ENCODE results near the gene ANKRD44. TPM values are rescaled to one million over a fixed set of nuclear protein-coding genes. Genes with fewer than 3 reads are reported as not detected.
A peak's percentile ranks its signal among the peaks of the same experiment; 100 is the strongest.

ANKRD44 gene
- total RNA-seq, 2 experiments from 2014 or later: 188 to 224 TPM

GRCh38 chr2:197128897-197129296 lies 181.7 kb downstream of the ANKRD44 start:
- no peak overlapping the region for H3K4me3 Mint-ChIP-seq
- peak overlapping the region; percentile 41 for H3K27ac Mint-ChIP-seq
- ATAC-seq (no peak), DNase-seq (no peak)
- POLR2A ChIA-PET: interaction anchor here (0.7 kb wide), 1 partner anchor 36 kb away, joined by 3 read pairs; no protein-coding TSS in a partner anchor
- peaks cover 8% of the 10 kb centered on the region for H3K9me3 Mint-ChIP-seq (ENCODE audit: insufficient read depth)
- H3K36me3 Mint-ChIP-seq (ENCODE audit: low read depth): peaks cover 65% of the 10 kb centered on the region
- CTCF ChIA-PET: interaction anchor here (0.9 to 4.8 kb wide), 3 partner anchors 9 to 62 kb away, joined by 3 to 37 read pairs (median 12); no protein-coding TSS in a partner anchor
- peaks cover 64% of the 10 kb centered on the region for H3K4me1 Mint-ChIP-seq (ENCODE audit: low read depth)
- no peaks in the 10 kb centered on the region for H3K27me3 Mint-ChIP-seq (ENCODE audit: low read depth)

- peaks cover 8% of the 10 kb centered on the region for H3K9me3 Mint-ChIP-seq (ENCODE audit: insufficient read depth)
- H3K36me3 Mint-ChIP-seq (ENCODE audit: low read depth): peaks cover 62% of the 10 kb centered on the region
- ATAC-seq: no peak
Observed at GRCh38 chr2:197128126-197128525, 182.5 kb downstream of the ANKRD44 start.

DNA sequence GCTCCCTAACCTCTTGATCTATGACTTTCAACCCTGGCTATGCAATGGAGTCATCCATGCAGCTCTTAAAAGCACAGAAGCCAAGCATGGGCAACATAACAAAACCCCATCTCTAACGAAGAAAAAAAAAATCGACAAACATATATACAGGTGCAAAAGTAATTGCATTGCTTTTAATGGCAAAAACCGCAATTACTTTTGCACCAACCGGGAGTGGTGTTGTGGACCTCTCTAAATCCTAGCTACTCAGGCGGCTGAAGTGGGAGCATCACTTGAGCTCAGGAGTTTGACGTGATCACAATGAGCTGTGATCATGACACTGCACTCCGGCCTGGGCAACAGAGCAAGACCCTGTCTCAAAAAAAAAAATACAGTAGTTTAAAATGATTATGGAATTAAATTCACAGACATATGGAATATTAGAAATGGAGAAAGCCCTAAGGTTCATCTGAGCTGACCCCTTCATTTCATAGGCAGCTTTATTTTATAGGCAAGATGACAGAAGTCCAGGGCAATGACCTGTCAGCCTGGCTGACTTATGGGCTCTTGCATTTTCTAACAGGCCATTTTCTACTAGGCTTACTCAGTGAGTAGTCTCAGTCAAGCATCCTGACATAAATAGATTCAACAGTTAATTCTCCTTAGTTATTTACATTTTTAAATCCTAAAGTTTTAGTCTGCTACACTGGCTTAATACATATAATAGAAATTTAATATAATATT lies 183.8 kb downstream of the ANKRD44 start:
- peaks cover 8% of the 10 kb centered on the region for H3K9me3 Mint-ChIP-seq (ENCODE audit: insufficient read depth)
- H3K4me3 Mint-ChIP-seq: no peak overlapping the region
- POLR2A ChIA-PET: interaction anchor here (0.6 to 1.4 kb wide), 6 partner anchors 11 to 372 kb away, joined by 3 to 5 read pairs (median 4); no protein-coding TSS in a partner anchor
- H3K27ac Mint-ChIP-seq: no peak overlapping the region
- no peak for DNase-seq
- no peaks in the 10 kb centered on the region for H3K27me3 Mint-ChIP-seq (ENCODE audit: low read depth)
- H3K36me3 Mint-ChIP-seq (ENCODE audit: low read depth): peaks cover 62% of the 10 kb centered on the region
- ATAC-seq: no peak
- H3K4me1 Mint-ChIP-seq (ENCODE audit: low read depth): peaks cover 61% of the 10 kb centered on the region
- CTCF ChIA-PET: interaction anchor here (0.9 to 4.8 kb wide), 5 partner anchors 11 to 42 kb away, joined by 3 to 37 read pairs (median 4); no protein-coding TSS in a partner anchor

More at GRCh38 chr2:197128126-197128525, 182.5 kb downstream of the ANKRD44 start:
- DNase-seq: no peak
- Mint-ChIP-seq H3K27ac (peak overlapping the region; percentile 61), H3K27me3 (ENCODE audit: low read depth) (no peaks in the 10 kb centered on the region), H3K4me3 (no peak overlapping the region), H3K4me1 (ENCODE audit: low read depth) (peaks cover 61% of the 10 kb centered on the region)
- CTCF ChIA-PET: interaction anchor here (0.9 to 4.8 kb wide), 4 partner anchors 10 to 63 kb away, joined by 3 to 37 read pairs (median 8); no protein-coding TSS in a partner anchor
- POLR2A ChIA-PET: interaction anchor here (0.9 to 1.4 kb wide), 2 partner anchors 24 to 200 kb away, joined by 3 to 5 read pairs; no protein-coding TSS in a partner anchor

GRCh38 chr2:197124639-197125390 lies 185.8 kb downstream of the ANKRD44 start:
- H3K9me3 Mint-ChIP-seq (ENCODE audit: insufficient read depth): peaks cover 8% of the 10 kb centered on the region
- POLR2A ChIA-PET: no interaction called here
- DNase-seq (no peak), ATAC-seq (no peak)
- peaks cover 79% of the 10 kb centered on the region for H3K36me3 Mint-ChIP-seq (ENCODE audit: low read depth)
- no peak overlapping the region for H3K4me3 Mint-ChIP-seq
- peaks cover 51% of the 10 kb centered on the region for H3K4me1 Mint-ChIP-seq (ENCODE audit: low read depth)
- no peaks in the 10 kb centered on the region for H3K27me3 Mint-ChIP-seq (ENCODE audit: low read depth)
- no peak overlapping the region for H3K27ac Mint-ChIP-seq
- CTCF ChIA-PET: interaction anchor here (4.8 kb wide), 1 partner anchor 11 kb away, joined by 37 read pairs; no protein-coding TSS in a partner anchor

DNA sequence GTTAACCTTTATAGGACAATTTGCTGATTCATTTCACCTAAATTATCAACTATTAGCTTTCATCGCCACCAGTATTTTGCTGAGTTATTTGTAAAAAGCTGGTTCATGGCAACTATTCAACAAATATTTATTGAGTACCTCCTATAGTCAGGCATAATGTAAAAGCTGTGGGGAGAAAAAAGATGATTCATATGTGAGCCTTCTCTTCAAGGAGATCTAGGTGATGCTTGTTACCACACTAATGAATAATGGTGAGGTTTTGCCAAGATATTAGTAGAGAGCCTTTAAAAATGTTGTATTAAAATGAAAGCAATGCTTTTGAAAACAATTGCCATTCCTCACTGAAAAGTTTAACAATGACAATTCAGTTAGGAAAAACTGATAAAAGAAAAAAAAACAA lies 187.8 kb downstream of the ANKRD44 start:
- Mint-ChIP-seq H3K27me3 (ENCODE audit: low read depth) (no peaks in the 10 kb centered on the region), H3K36me3 (ENCODE audit: low read depth) (peaks cover 76% of the 10 kb centered on the region), H3K27ac (no peak overlapping the region), H3K4me3 (no peak overlapping the region), H3K9me3 (ENCODE audit: insufficient read depth) (peaks cover under 1% of the 10 kb centered on the region), H3K4me1 (ENCODE audit: low read depth) (peaks cover 33% of the 10 kb centered on the region)
- ATAC-seq (no peak), DNase-seq (no peak)
- ChIA-PET CTCF (interaction anchor here (0.7 to 2.2 kb wide), 3 partner anchors 9 to 46 kb away, joined by 3 to 10 read pairs (median 5); no protein-coding TSS in a partner anchor), POLR2A (interaction anchor here (2.3 kb wide), 1 partner anchor 14 kb away, joined by 7 read pairs; no protein-coding TSS in a partner anchor)

GRCh38 chr2:197121756-197122385 lies 188.7 kb downstream of the ANKRD44 start:
- ChIA-PET POLR2A (interaction anchor here (1.1 to 2.3 kb wide), 2 partner anchors 9 to 15 kb away, joined by 3 to 7 read pairs; no protein-coding TSS in a partner anchor), CTCF (interaction anchor here (0.6 to 2.2 kb wide), 4 partner anchors 8 to 256 kb away, joined by 3 to 10 read pairs (median 6); no protein-coding TSS in a partner anchor)
- Mint-ChIP-seq H3K36me3 (ENCODE audit: low read depth) (peaks cover 77% of the 10 kb centered on the region), H3K27ac (peak overlapping the region; percentile 75), H3K27me3 (ENCODE audit: low read depth) (no peaks in the 10 kb centered on the region), H3K9me3 (ENCODE audit: insufficient read depth) (no peaks in the 10 kb centered on the region), H3K4me3 (no peak overlapping the region), H3K4me1 (ENCODE audit: low read depth) (peaks cover 33% of the 10 kb centered on the region)
- ATAC-seq (peak; percentile 43), DNase-seq (no peak)

- POLR2A ChIA-PET: interaction anchor here (1.1 to 2.3 kb wide), 2 partner anchors 9 to 16 kb away, joined by 3 to 7 read pairs; no protein-coding TSS in a partner anchor
- Mint-ChIP-seq H3K4me1 (ENCODE audit: low read depth) (peaks cover 39% of the 10 kb centered on the region), H3K27ac (peak overlapping the region; percentile 75), H3K4me3 (no peak overlapping the region), H3K27me3 (ENCODE audit: low read depth) (no peaks in the 10 kb centered on the region), H3K36me3 (ENCODE audit: low read depth) (peaks cover 79% of the 10 kb centered on the region), H3K9me3 (ENCODE audit: insufficient read depth) (no peaks in the 10 kb centered on the region)
- peak; percentile 53 for ATAC-seq
- peak; percentile 41 for DNase-seq
- CTCF ChIA-PET: interaction anchor here (2.1 to 2.2 kb wide), 2 partner anchors 14 to 48 kb away, joined by 5 to 10 read pairs; no protein-coding TSS in a partner anchor
Observed at GRCh38 chr2:197121255-197121654, 189.3 kb downstream of the ANKRD44 start.

DNA sequence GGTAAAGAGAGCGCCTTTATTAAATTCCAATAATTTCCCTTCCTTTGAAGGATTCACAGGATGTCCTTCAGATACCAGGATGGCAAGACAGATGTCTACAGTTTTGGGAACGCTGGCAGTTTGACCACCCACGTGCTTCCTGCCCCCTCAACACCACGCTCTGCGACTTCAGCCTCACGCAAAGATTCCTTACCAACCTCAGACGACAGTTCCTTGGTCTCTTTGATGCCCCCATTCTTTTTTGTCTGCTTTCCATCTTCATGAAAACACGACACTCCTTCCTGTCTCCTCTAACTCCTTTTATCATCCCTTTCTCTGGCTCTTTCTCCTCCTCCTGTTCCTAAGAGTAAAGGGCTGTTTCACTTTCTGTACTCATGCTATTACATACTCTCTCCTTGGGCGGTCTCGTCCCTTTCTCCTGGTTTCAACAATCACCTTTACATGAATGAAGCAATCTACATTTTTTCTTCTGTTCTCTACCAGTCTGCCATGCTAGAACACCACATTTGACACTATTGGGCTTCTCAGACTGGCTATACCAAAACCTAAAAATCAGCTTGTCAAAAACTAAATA lies 194.2 kb downstream of the ANKRD44 start:
- peak overlapping the region; percentile 3 for H3K4me3 Mint-ChIP-seq
- ChIA-PET CTCF (interaction anchor here (0.8 to 5.8 kb wide), 9 partner anchors 8 to 78 kb away, joined by 3 to 145 read pairs (median 3); no protein-coding TSS in a partner anchor), POLR2A (interaction anchor here (1.0 kb wide), 2 partner anchors 33 to 89 kb away, joined by 3 read pairs; no protein-coding TSS in a partner anchor)
- H3K27ac Mint-ChIP-seq: peak overlapping the region; percentile 66
- H3K4me1 Mint-ChIP-seq (ENCODE audit: low read depth): peaks cover 29% of the 10 kb centered on the region
- H3K9me3 Mint-ChIP-seq (ENCODE audit: insufficient read depth): no peaks in the 10 kb centered on the region
- DNase-seq (no peak), ATAC-seq (peak; percentile 43)
- H3K27me3 Mint-ChIP-seq (ENCODE audit: low read depth): no peaks in the 10 kb centered on the region
- peaks cover 49% of the 10 kb centered on the region for H3K36me3 Mint-ChIP-seq (ENCODE audit: low read depth)

DNA sequence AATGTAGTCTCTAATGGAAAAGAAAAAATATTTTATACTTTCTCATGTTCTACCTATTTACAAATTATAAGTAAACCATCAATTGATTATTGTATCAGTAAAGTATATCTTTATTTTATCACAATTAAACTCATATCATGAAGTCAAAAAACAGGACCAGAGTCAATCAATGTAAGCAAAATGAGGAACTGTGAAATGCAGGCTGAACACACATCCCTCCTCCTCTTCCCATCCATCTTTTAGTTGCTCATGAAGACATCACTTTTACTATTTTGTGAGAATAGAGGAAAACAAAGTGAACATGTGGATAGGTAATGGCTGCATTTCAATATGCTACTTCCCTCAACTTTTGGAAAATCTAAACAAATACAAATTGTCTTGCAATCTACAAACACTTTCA lies 195.3 kb downstream of the ANKRD44 start:
- no peak overlapping the region for H3K27ac Mint-ChIP-seq
- H3K4me1 Mint-ChIP-seq (ENCODE audit: low read depth): peaks cover 24% of the 10 kb centered on the region
- peaks cover 44% of the 10 kb centered on the region for H3K36me3 Mint-ChIP-seq (ENCODE audit: low read depth)
- ChIA-PET POLR2A (interaction anchor here (1.3 kb wide), 1 partner anchor 194 kb away, joined by 4 read pairs; no protein-coding TSS in a partner anchor), CTCF (interaction anchor here (0.8 to 5.8 kb wide), 5 partner anchors 11 to 263 kb away, joined by 3 to 145 read pairs (median 34); no protein-coding TSS in a partner anchor)
- no peaks in the 10 kb centered on the region for H3K9me3 Mint-ChIP-seq (ENCODE audit: insufficient read depth)
- DNase-seq (no peak), ATAC-seq (no peak)
- no peak overlapping the region for H3K4me3 Mint-ChIP-seq
- H3K27me3 Mint-ChIP-seq (ENCODE audit: low read depth): no peaks in the 10 kb centered on the region

- H3K36me3 Mint-ChIP-seq (ENCODE audit: low read depth): peaks cover 39% of the 10 kb centered on the region
- ChIA-PET POLR2A (interaction anchor here (0.9 to 1.8 kb wide), 3 partner anchors 53 to 196 kb away, joined by 3 to 8 read pairs (median 5); no protein-coding TSS in a partner anchor), CTCF (interaction anchor here (0.6 to 5.8 kb wide), 76 partner anchors 9 to 386 kb away, joined by 3 to 145 read pairs (median 5); partner anchors contain the start of genes ANKRD44, COQ10B, GTF3C3 and HSPD1)
- H3K27me3 Mint-ChIP-seq (ENCODE audit: low read depth): no peaks in the 10 kb centered on the region
- ATAC-seq (no peak), DNase-seq (no peak)
- H3K27ac Mint-ChIP-seq: peak overlapping the region; percentile 81
- H3K9me3 Mint-ChIP-seq (ENCODE audit: insufficient read depth): no peaks in the 10 kb centered on the region
- H3K4me3 Mint-ChIP-seq: no peak overlapping the region
- H3K4me1 Mint-ChIP-seq (ENCODE audit: low read depth): peaks cover 25% of the 10 kb centered on the region
Observed at GRCh38 chr2:197113275-197113711, 197.3 kb downstream of the ANKRD44 start.

All from activated CD8-positive, alpha-beta T cell treated with anti-CD3 and anti-CD28 coated beads, Interleukin-2, amount 10 ng/mL, durations not matched to agents 7 days and 5 days (primary cell).